Trophoblast cell (in vitro differentiated cells and primary cell): ENCODE results near the gene MFAP2.

ENCODE experiments used
- DNase-seq, 2 donors: peaks; one replicate each; pipeline ENCODE4 v3.0.0-alpha.2; 2016
- H2AFZ ChIP-seq: 2 replicates; pipeline ENCODE4 v1.6.1; 2013; ENCODE audit warnings: low read length, moderate library complexity, mild to moderate bottlenecking; ENCODE audit not compliant: insufficient read depth, poor library complexity
- H2AK5ac ChIP-seq: 2 replicates; pipeline ENCODE4 v1.6.1; 2013; ENCODE audit warnings: mild to moderate bottlenecking, low read length
- H2BK120ac ChIP-seq: 2 replicates; pipeline ENCODE4 v1.6.1; 2013; ENCODE audit warnings: low read length, mild to moderate bottlenecking, moderate library complexity; ENCODE audit not compliant: insufficient read depth, poor library complexity
- H2BK12ac ChIP-seq: 2 replicates; pipeline ENCODE4 v1.6.1; 2013; ENCODE audit warnings: mild to moderate bottlenecking, low read length, moderate library complexity
- H2BK5ac ChIP-seq: 2 replicates; pipeline ENCODE4 v1.6.1; 2013; ENCODE audit warnings: low read length, low read depth, moderate library complexity, mild to moderate bottlenecking; ENCODE audit not compliant: poor library complexity
- H3K14ac ChIP-seq: 2 replicates; pipeline ENCODE4 v1.6.1; 2013; ENCODE audit warnings: mild to moderate bottlenecking, low read length
- H3K18ac ChIP-seq: 2 replicates; pipeline ENCODE4 v1.6.1; 2013; ENCODE audit warnings: mild to moderate bottlenecking, low read length
- H3K23ac ChIP-seq: 2 replicates; pipeline ENCODE4 v1.6.1; 2013; ENCODE audit warnings: low read length
- H3K27ac ChIP-seq: 2 replicates; pipeline ENCODE4 v1.5.1; 2013; ENCODE audit warnings: low read depth, mild to moderate bottlenecking, inconsistent platforms, low read length, moderate library complexity
- H3K27me3 ChIP-seq: 2 replicates; pipeline ENCODE4 v1.6.1; 2013; ENCODE audit warnings: inconsistent platforms, mild to moderate bottlenecking, low read length, moderate library complexity; ENCODE audit not compliant: insufficient read depth
- H3K36me3 ChIP-seq, 2 experiments: 1 replicate in 1 of 2; 2 replicates in 1 of 2; pipeline ENCODE4 v1.6.1; 2013; ENCODE audit warnings: low read length in 2 of 2, mild to moderate bottlenecking in 2 of 2, moderate library complexity in 1 of 2; ENCODE audit not compliant: insufficient read depth in 2 of 2, control insufficient read depth in 1 of 2
- H3K4ac ChIP-seq: 2 replicates; pipeline ENCODE4 v1.6.1; 2013; ENCODE audit warnings: low read depth, mild to moderate bottlenecking, low read length, moderate library complexity
- H3K4me1 ChIP-seq, 2 experiments: 1 replicate in 1 of 2; 2 replicates in 1 of 2; pipeline ENCODE4 v1.6.1; 2013; ENCODE audit warnings: low read length in 2 of 2, mild to moderate bottlenecking in 2 of 2, moderate library complexity in 1 of 2; ENCODE audit not compliant: insufficient read depth in 2 of 2, control insufficient read depth in 1 of 2
- H3K4me2 ChIP-seq: 2 replicates; pipeline ENCODE4 v1.6.1; 2013; ENCODE audit warnings: inconsistent platforms, mild to moderate bottlenecking, low read length, moderate library complexity
- H3K4me3 ChIP-seq: 2 replicates; pipeline ENCODE4 v1.5.1; 2013; ENCODE audit warnings: mild to moderate bottlenecking, low read depth, low read length, inconsistent platforms
- H3K79me1 ChIP-seq: one replicate; pipeline ENCODE4 v1.6.1; 2013; ENCODE audit warnings: low read length
- H3K79me2 ChIP-seq: 2 replicates; pipeline ENCODE4 v1.6.1; 2013; ENCODE audit warnings: low read length, mild to moderate bottlenecking; ENCODE audit not compliant: control insufficient read depth, insufficient read depth, poor library complexity
- H3K9ac ChIP-seq: 2 replicates; pipeline ENCODE4 v1.6.1; 2013; ENCODE audit warnings: mild to moderate bottlenecking, low read length
- H3K9me3 ChIP-seq: 2 replicates; pipeline ENCODE4 v1.6.1; 2013; ENCODE audit warnings: low read depth, mild to moderate bottlenecking, control low read depth, inconsistent platforms, low read length; ENCODE audit not compliant: insufficient read depth
- H4K12ac ChIP-seq: 2 replicates; pipeline ENCODE4 v1.6.1; 2013; ENCODE audit warnings: low read depth, mild to moderate bottlenecking, low read length, moderate library complexity
- H4K8ac ChIP-seq: 2 replicates; pipeline ENCODE4 v1.6.1; 2013; ENCODE audit warnings: low read depth, mild to moderate bottlenecking, low read length, moderate library complexity
- H4K91ac ChIP-seq: one replicate; pipeline ENCODE4 v1.6.1; 2013; ENCODE audit warnings: low read depth, mild to moderate bottlenecking, low read length, moderate library complexity
- WGBS: extraction: QIAGEN DNeasy Blood & Tissue Kit; methylation state at CpG from one replicate; pipeline ENCODE4 v1.1.7; 2013; ENCODE audit warnings: missing lambda C conversion rate; ENCODE audit not compliant: insufficient read length, insufficient coverage; ENCODE audit errors: extremely low coverage; 5-methylcytosine and 5-hydroxymethylcytosine counted together

MFAP2 gene

DNA sequence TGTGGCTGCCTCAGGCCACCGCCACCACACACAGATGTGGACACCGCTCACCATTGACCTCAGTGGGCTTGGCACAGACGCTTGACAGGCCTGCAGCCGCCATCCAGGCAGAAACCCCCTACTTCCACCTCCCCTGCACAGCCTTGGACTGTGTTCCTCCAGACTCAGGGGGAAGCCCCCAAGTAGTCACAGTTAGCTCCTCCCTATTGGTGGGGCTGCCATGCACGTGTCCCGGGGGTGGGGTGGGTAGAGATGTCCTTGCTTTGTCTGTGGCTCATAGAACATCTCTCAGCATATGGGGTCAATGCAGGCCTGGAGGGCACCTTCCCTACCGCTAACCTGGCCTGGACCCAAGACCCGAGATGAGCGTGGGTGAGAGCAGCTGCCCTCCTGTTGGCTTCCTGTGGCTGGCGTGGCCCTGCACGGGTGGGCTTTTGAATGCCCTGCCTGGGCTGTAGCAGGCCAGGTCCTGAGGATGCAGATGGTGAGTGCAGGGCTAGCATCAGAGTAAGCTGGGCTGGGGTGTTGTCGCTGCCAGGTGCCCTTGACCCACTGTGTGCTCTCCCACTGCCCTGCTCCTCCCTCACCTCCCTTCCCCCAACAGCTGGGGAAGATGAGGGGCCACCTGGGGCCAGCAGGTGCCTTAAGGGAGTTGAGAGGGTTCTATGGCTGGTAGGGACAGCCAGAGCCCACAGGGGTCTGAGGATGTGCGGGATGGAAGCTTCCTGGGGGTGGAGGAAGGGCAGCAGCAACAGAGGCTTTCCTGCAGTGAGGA, 52.5 kb downstream of the MFAP2 start:
- no peaks in the 10 kb centered on the region for H3K79me1 ChIP-seq
- H3K18ac ChIP-seq = no peak overlapping the region
- H3K4me1 ChIP-seq = no peaks in the 10 kb centered on the region
- no peak overlapping the region for H3K14ac ChIP-seq
- no peak overlapping the region for H3K27ac ChIP-seq
- H4K91ac ChIP-seq = no peak overlapping the region
- no peak overlapping the region for H2BK12ac ChIP-seq
- no peak overlapping the region for H2BK120ac ChIP-seq
- no peak overlapping the region for H3K9ac ChIP-seq
- no peak overlapping the region for H3K4me3 ChIP-seq
- H2AK5ac ChIP-seq = no peak overlapping the region
- no peak overlapping the region for H4K12ac ChIP-seq
- no peak overlapping the region for H4K8ac ChIP-seq
- H3K36me3 ChIP-seq = peaks cover 0 to 2% of the 10 kb centered on the region in 2 experiments
- H3K9me3 ChIP-seq = peaks cover 5% of the 10 kb centered on the region
- no peak overlapping the region for H2AFZ ChIP-seq
- no peak for DNase-seq
- no peak overlapping the region for H3K4ac ChIP-seq
- H3K4me2 ChIP-seq = no peak overlapping the region
- no peak overlapping the region for H2BK5ac ChIP-seq
- no CpG with 5 or more reads among the region's 13 CpGs for WGBS
- no peaks in the 10 kb centered on the region for H3K79me2 ChIP-seq
- H3K23ac ChIP-seq = no peak overlapping the region
- H3K27me3 ChIP-seq = no peaks in the 10 kb centered on the region

DNA sequence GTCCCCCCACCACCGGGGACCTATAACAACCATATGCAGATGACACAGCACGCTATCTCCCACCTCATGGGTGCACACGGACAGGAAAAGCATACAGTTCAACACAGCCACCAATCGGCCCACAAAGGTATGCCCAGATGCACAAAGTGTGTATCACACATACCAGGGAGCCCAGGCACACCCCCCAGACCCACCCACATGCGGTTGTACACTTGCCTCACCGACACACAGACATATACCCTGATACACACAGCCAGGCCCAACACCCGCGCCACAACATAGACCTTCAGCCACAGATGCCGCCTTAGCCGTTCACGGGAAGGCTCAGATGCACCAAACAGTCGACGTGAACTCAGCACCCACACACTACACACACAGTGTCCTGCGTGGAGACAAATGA, 53.2 kb downstream of the MFAP2 start:
- H4K12ac ChIP-seq = no peak overlapping the region

DNA sequence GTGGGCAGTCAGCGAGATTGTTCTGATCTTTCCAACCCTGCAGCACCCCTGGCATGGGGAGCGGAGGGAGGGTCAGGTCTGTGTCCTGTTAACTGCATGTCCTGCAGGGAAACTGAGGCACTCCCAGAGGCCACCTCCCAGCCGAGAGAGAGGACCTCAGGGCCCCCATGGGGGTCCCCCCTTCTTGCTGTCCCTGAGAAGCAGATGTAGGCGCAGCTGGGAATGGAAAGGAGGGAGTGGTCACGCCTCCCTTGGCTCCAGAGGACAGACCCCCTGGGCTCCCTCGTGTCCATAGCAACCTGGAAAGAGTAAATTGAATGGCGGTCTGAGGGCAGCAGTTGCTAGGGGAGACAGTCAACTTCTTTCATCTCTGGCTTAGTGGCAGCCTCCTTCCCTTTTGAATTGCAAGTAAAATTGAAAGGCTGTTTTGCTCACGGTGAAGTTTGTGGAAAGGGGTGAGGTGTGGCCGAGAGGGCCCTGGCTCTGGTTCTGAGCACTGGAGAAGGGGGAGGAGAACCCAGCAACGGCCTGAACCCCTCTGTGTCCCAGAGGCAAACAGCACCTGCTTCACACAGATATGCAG, 53.8 kb downstream of the MFAP2 start:
- H3K23ac ChIP-seq = no peak overlapping the region
- H4K12ac ChIP-seq = no peak overlapping the region
- no peaks in the 10 kb centered on the region for H3K79me1 ChIP-seq
- H3K9me3 ChIP-seq = peaks cover 5% of the 10 kb centered on the region
- H3K9ac ChIP-seq = no peak overlapping the region
- H3K14ac ChIP-seq = no peak overlapping the region
- no peaks in the 10 kb centered on the region for H3K27me3 ChIP-seq
- no peak overlapping the region for H4K91ac ChIP-seq
- H2AFZ ChIP-seq = no peak overlapping the region
- no CpG with 5 or more reads among the region's 10 CpGs for WGBS
- H2BK120ac ChIP-seq = no peak overlapping the region
- no peak overlapping the region for H3K18ac ChIP-seq
- H2AK5ac ChIP-seq = no peak overlapping the region
- no peak overlapping the region for H3K4ac ChIP-seq
- H3K4me1 ChIP-seq = peaks cover 0 to 6% of the 10 kb centered on the region in 2 experiments
- DNase-seq = no peak
- H3K4me3 ChIP-seq = no peak overlapping the region
- no peak overlapping the region for H2BK5ac ChIP-seq
- H3K4me2 ChIP-seq = no peak overlapping the region
- H3K27ac ChIP-seq = no peak overlapping the region
- H3K79me2 ChIP-seq = no peaks in the 10 kb centered on the region
- H3K36me3 ChIP-seq = peaks cover 0 to 2% of the 10 kb centered on the region in 2 experiments
- no peak overlapping the region for H4K8ac ChIP-seq
- no peak overlapping the region for H2BK12ac ChIP-seq

More for the DNA sequence above, 53.2 kb downstream of the MFAP2 start:
- Histone ChIP-seq H3K4me2 (no peak overlapping the region), H3K23ac (no peak overlapping the region), H3K4ac (no peak overlapping the region), H2AFZ (no peak overlapping the region), H3K4me1 (no peaks in the 10 kb centered on the region), H3K9ac (no peak overlapping the region), H3K14ac (no peak overlapping the region), H3K27me3 (no peaks in the 10 kb centered on the region), H2BK120ac (no peak overlapping the region), H2AK5ac (no peak overlapping the region), H3K79me2 (no peaks in the 10 kb centered on the region), H2BK12ac (no peak overlapping the region), H3K18ac (no peak overlapping the region), H3K36me3 (peaks cover 0 to 2% of the 10 kb centered on the region in 2 experiments), H3K9me3 (peaks cover 5% of the 10 kb centered on the region), H4K91ac (no peak overlapping the region), H2BK5ac (no peak overlapping the region), H3K79me1 (no peaks in the 10 kb centered on the region), H3K4me3 (no peak overlapping the region), H4K8ac (no peak overlapping the region), H3K27ac (no peak overlapping the region)
- DNase-seq = no peak
- no CpG with 5 or more reads among the region's 14 CpGs for WGBS

DNA sequence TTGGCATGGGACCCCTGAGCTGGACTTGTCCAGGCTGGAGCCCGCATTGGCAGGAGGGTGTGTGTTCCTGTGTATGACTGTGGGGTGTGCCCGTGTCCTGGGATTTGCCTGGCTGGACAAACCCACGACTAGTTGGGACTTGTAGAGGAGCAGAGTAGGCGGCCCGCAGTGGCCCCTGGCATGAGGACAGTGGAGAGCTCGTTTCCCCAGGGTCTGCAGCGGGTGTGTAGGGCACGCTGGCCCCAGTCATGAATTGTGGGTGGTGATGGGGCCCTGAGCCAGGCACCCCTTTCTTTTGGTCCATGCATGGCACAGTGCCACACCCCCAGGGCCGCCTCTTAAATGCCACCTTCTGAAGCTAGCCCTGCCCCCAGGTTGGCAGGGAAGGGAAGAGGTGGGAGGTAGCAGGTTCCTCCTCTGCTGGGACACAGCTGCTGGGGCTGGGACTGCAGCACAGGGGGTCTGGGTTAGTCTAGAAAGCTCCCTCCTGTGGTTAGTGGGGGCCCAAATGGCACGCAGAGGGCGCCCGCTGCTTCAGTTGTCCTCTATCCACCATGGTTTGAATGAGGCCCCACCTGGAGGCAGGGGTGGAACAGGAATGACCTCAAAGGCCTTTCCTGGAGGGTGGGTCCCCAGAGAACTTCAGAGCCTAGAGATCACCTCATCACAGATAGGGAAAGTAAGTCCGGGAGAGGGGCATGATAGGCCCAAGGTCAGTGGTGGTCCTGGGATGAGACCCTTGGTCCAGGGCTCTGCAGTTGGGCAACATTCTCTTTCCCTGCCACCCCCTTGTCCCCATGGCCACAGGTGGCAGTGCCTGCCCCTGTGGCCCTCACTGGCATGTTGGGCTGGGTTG, 54.6 kb downstream of the MFAP2 start:
- no peaks in the 10 kb centered on the region for H3K27me3 ChIP-seq
- peaks cover 0 to 7% of the 10 kb centered on the region in 2 experiments for H3K4me1 ChIP-seq
- whole genome bisulfite sequencing = no CpG with 5 or more reads among the region's 13 CpGs

More for the DNA sequence above, 54.6 kb downstream of the MFAP2 start:
- no peaks in the 10 kb centered on the region for H3K79me2 ChIP-seq
- no peak overlapping the region for H4K8ac ChIP-seq
- DNase-seq = no peak
- no peak overlapping the region for H3K4ac ChIP-seq
- no peak overlapping the region for H3K27ac ChIP-seq
- H3K9ac ChIP-seq = no peak overlapping the region
- peaks cover 5% of the 10 kb centered on the region for H3K9me3 ChIP-seq
- no peak overlapping the region for H2BK120ac ChIP-seq
- no peak overlapping the region for H2BK5ac ChIP-seq
- no peak overlapping the region for H3K4me3 ChIP-seq
- no peak overlapping the region for H4K12ac ChIP-seq
- no peaks in the 10 kb centered on the region for H3K79me1 ChIP-seq
- no peak overlapping the region for H3K14ac ChIP-seq
- no peak overlapping the region for H3K18ac ChIP-seq
- H3K23ac ChIP-seq = no peak overlapping the region
- H3K4me2 ChIP-seq = no peak overlapping the region
- peaks cover 0 to 2% of the 10 kb centered on the region in 2 experiments for H3K36me3 ChIP-seq
- no peak overlapping the region for H2BK12ac ChIP-seq
- no peak overlapping the region for H4K91ac ChIP-seq
- H2AK5ac ChIP-seq = no peak overlapping the region
- no peak overlapping the region for H2AFZ ChIP-seq
